Nephron progenitor cell (in vitro differentiated cells): ENCODE data around the gene FTCD.
"Not testable (repeated sequence)": the region's sequence is repeated elsewhere in the genome, so short reads cannot be mapped to it uniquely, and the experiment has no call there.

Experiments used
- DNase-seq: peaks from one replicate; pipeline ENCODE4 v3.0.0; 2021
- H3K27ac Mint-ChIP-seq: 2 replicates; pipeline ENCODE4 v1.8.0; 2021; ENCODE audit warnings: mild to moderate bottlenecking, moderate library complexity, mixed read lengths
- H3K27me3 Mint-ChIP-seq: 2 replicates; pipeline ENCODE4 v1.8.0; 2021; ENCODE audit warnings: mild to moderate bottlenecking, low read depth, mixed read lengths; ENCODE audit not compliant: poor library complexity
- H3K36me3 Mint-ChIP-seq: 2 replicates; pipeline ENCODE4 v1.8.0; 2021; ENCODE audit warnings: low read depth, mixed read lengths
- H3K4me1 Mint-ChIP-seq: 2 replicates; pipeline ENCODE4 v1.8.0; 2021; ENCODE audit warnings: mixed read lengths
- H3K4me3 Mint-ChIP-seq: 2 replicates; pipeline ENCODE4 v1.8.0; 2021; ENCODE audit warnings: mild to moderate bottlenecking, moderate library complexity, mixed read lengths
- H3K9me3 Mint-ChIP-seq: 2 replicates; pipeline ENCODE4 v1.8.0; 2021; ENCODE audit warnings: mild to moderate bottlenecking, moderate library complexity, mixed read lengths
- TF ChIP-seq, protein P1 (sequence below): fragments of 200-600 bp; sonication (generic); IDR thresholded peaks from 2 replicates; pipeline ENCODE4 v1.5.0; 2021; ENCODE audit warnings: antibody characterized with exemption

Gene FTCD

DNA sequence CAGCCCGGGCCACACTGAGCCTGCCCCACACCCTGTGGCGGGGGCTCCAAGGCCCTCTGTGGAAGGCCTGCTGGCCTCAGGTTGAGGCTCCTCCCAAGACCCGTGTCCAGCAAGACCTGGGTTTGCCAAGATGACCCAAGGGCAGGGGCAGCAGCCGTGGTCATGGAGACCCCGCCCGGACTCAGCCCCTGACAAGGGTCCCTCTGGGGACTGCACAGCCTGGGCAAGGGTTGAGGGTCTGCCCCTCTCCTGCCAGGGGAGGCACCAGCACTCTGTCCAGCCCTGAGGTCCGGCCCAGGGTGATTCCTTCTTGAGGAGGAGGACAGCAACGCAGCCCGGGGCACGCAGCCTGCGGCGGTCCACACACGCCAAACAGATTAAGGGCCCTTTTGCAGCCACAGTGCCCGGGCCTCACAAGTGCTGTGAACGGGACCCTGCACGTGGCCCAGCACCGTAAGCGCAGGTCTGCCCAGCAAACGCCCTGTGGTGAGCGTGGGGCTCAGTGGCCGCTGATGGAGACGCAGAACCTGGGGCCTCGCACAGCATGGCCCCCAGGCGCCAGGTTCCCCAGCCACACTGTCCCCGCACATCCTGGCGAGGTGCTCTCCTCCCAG, 25.5 kb upstream of the FTCD start:
- Mint-ChIP-seq H3K27me3 (no peaks in the 10 kb centered on the region), H3K4me3 (no peak overlapping the region), H3K9me3 (peaks cover 27% of the 10 kb centered on the region), H3K27ac (no peak overlapping the region), H3K4me1 (peaks cover 19% of the 10 kb centered on the region), H3K36me3 (peaks cover 42% of the 10 kb centered on the region)
- TF ChIP-seq, protein P1, sequence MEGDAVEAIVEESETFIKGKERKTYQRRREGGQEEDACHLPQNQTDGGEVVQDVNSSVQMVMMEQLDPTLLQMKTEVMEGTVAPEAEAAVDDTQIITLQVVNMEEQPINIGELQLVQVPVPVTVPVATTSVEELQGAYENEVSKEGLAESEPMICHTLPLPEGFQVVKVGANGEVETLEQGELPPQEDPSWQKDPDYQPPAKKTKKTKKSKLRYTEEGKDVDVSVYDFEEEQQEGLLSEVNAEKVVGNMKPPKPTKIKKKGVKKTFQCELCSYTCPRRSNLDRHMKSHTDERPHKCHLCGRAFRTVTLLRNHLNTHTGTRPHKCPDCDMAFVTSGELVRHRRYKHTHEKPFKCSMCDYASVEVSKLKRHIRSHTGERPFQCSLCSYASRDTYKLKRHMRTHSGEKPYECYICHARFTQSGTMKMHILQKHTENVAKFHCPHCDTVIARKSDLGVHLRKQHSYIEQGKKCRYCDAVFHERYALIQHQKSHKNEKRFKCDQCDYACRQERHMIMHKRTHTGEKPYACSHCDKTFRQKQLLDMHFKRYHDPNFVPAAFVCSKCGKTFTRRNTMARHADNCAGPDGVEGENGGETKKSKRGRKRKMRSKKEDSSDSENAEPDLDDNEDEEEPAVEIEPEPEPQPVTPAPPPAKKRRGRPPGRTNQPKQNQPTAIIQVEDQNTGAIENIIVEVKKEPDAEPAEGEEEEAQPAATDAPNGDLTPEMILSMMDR: no peak
- no peak for DNase-seq

DNA sequence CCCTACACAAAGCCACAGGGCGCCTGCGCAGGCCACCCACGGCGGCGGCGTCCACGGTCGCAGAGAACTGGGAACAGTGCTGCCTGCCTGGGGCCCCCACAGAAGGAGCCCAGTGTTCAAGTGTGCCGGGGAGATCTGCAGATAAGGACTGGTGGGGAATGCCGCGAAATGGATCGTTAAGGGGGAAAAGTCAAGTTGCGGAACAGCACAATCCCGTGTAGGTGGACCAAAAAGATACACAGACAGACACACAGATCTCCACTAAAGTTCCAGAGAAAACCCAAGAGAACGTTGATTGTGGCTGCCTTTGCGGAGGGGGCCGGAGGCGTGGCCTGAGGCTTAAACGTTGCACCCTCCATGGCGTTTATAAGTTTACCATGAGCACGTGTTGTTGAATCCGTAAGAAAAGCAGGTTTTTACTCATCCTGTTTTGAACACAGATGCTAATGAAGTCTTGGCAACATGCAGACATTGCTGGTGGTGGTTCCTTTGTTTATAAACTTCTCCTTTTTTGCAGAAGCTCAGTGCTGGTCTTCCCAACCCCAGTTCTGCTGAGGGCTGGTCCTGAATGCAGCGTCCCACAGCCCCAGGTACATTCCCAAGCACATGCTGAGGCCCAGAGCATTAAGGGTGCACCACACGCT, 24.8 kb upstream of the FTCD start:
- Mint-ChIP-seq H3K27me3 (no peaks in the 10 kb centered on the region), H3K27ac (peak overlapping the region; percentile 82), H3K4me3 (no peak overlapping the region), H3K9me3 (peaks cover 34% of the 10 kb centered on the region), H3K4me1 (peaks cover 12% of the 10 kb centered on the region), H3K36me3 (peaks cover 49% of the 10 kb centered on the region)
- DNase-seq: no peak
- TF ChIP-seq, protein P1: no peak

DNA sequence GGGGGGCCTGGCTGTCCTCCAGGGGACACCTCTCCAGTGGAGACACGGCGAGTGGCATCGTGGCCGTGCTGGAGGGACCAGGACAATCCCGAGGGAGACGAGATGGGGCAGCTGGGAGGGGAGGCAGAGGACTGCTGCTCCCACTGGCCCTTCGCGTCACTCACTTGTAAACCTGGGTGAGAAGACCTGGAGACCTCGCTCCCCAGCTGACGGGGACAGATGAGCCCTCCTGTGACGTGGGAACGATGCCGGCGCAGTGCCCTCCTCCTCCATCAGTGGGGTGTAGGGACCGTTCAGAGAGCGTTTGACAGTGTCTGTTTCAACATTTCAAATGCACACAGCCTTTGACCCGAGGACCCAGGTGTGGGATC, 24.3 kb upstream of the FTCD start:
- no peak overlapping the region for H3K4me3 Mint-ChIP-seq
- TF ChIP-seq, protein P1: no peak
- peaks cover 54% of the 10 kb centered on the region for H3K36me3 Mint-ChIP-seq
- no peaks in the 10 kb centered on the region for H3K27me3 Mint-ChIP-seq
- peaks cover 39% of the 10 kb centered on the region for H3K9me3 Mint-ChIP-seq
- H3K27ac Mint-ChIP-seq: peak overlapping the region; percentile 82
- no peak for DNase-seq
- H3K4me1 Mint-ChIP-seq: peaks cover 7% of the 10 kb centered on the region

DNA sequence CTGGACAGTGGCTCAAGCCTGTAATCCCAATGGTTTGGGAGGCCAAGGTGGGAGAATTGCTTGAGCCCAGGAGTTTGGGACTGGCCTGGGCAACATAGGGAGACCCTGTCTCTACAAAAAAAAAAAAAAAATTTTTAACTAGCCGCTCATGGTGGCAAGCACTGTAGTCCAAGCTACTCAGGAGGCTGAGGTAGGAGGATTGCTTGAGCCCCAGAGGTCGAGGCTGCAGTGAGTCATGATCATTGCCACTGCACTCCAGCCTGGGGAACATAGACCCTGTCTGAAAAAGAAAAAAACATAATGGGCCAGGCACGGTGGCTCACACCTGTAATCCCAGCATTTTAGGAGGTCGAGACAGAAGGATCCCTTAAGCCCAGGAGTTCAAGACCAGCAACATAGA, 23.6 kb upstream of the FTCD start:
- Mint-ChIP-seq H3K9me3 (peaks cover 46% of the 10 kb centered on the region), H3K27me3 (peaks cover 3% of the 10 kb centered on the region), H3K27ac (no peak overlapping the region), H3K36me3 (peaks cover 60% of the 10 kb centered on the region), H3K4me1 (peaks cover 6% of the 10 kb centered on the region), H3K4me3 (no peak overlapping the region)
- DNase-seq: no peak
- TF ChIP-seq, protein P1: no peak

DNA sequence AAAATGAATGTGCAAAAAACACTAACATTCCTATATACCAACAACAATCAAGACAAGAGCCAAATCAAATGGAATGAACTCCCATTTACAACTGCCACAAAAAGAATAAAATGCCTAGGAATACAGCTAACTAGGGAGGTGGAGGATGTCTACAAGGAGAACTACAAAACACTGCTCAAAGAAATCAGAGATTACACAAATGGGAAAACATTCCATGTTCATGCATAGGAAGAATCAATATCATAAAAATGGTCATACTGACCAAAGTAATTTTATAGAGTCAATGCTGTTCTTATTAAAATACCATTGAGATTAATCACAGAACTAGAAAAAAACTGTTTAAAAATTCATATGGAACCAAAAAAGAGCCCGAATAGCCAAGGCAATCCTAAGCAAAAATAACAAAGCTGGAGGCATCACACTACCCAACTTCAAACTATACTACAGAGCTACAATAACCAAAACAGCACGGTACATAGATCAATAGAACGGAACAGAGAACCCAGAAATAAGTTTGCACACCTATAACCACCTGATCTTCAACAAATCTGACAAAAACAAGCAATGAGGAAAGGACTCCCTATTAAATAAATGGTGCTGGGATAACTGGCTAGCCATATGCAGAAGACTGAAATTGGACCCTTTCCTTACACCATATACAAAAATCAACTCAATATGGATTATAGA, 21.2 kb upstream of the FTCD start:
- not testable (repeated sequence) for H3K4me3 Mint-ChIP-seq, H3K27me3 Mint-ChIP-seq, H3K27ac Mint-ChIP-seq, DNase-seq
- peaks cover 79% of the 10 kb centered on the region for H3K36me3 Mint-ChIP-seq
- H3K9me3 Mint-ChIP-seq: peaks cover 63% of the 10 kb centered on the region
- peaks cover 16% of the 10 kb centered on the region for H3K4me1 Mint-ChIP-seq

DNA sequence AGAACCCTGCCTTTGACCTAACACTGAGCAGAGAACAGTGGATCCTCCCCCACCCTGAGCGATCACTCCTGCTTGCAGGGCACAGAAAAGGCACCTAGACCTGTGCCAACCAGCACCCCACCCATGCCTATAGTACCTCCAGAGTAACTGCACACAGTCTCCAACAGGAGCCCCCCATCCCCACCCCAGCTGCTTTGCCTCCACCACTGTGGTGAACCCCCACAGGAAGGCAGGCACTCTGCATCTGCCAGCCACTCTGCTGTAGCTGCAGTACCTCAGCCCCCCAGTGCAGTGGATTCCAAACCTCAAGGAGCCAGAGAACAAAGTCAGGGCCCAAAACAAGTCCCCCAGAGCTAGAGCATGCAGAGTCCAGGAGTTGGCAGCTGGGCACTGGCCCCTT, 18.2 kb upstream of the FTCD start:
- peaks cover 64% of the 10 kb centered on the region for H3K9me3 Mint-ChIP-seq
- TF ChIP-seq, protein P1: no peak
- DNase-seq: no peak
- peaks cover 71% of the 10 kb centered on the region for H3K36me3 Mint-ChIP-seq
- no peak overlapping the region for H3K27ac Mint-ChIP-seq
- no peak overlapping the region for H3K4me3 Mint-ChIP-seq
- H3K4me1 Mint-ChIP-seq: peaks cover 17% of the 10 kb centered on the region
- peaks cover 3% of the 10 kb centered on the region for H3K27me3 Mint-ChIP-seq
